ENCODE results near the gene RBM39. TPM values are rescaled to one million over a fixed set of nuclear protein-coding genes. Genes with fewer than 3 reads are reported as not detected.
"Not testable (repeated sequence)": the region's sequence is repeated elsewhere in the genome, so short reads cannot be mapped to it uniquely, and the experiment has no call there.

Gene RBM39
- total and polyA plus RNA-seq, 9 of the 15 experiments (the other 6 are each of a cell fraction or from before 2014, with no cell fraction given) = 143 to 319 (median 228) TPM

- H3K79me2 ChIP-seq (ENCODE audit: control insufficient read depth, insufficient read depth, low read length) = peaks cover 69% of the 10 kb centered on the region
- H3K4me2 ChIP-seq (ENCODE audit: insufficient read depth, low read length); DNase-seq (ENCODE audit: extremely low read depth in 1 of 4, low spot score in 3 of 4); H3K9me3 ChIP-seq (replicated peaks; ENCODE audit: control insufficient read depth, insufficient read depth, low read depth, low read length); H3K9me1 ChIP-seq (ENCODE audit: control insufficient read depth, insufficient read depth, low read length); BruUV-seq (replicated peaks); H3K4me1 ChIP-seq (replicated peaks in 1 of 2; ENCODE audit: control insufficient read depth in 2 of 2, insufficient read depth in 2 of 2, low read length in 2 of 2); H4K20me1 ChIP-seq (replicated peaks; ENCODE audit: control insufficient read depth, insufficient read depth, low read length); intact Hi-C loops (cut with micrococcal nuclease); H3K9ac ChIP-seq (ENCODE audit: insufficient read depth in 1 of 2, low read depth in 2 of 2, low read length in 2 of 2); H3K27ac ChIP-seq (ENCODE audit: extremely low read depth, low read depth, low read length); H3K4me3 ChIP-seq; H2AFZ ChIP-seq (ENCODE audit: low read depth, low read length); in situ Hi-C loops (cut with MboI); FAIRE-seq; H3K27me3 ChIP-seq (ENCODE audit: control insufficient read depth in 2 of 2, insufficient read depth in 2 of 2, low read length in 2 of 2); ATAC-seq: not testable (repeated sequence)
- 85% methylated on average over 9 of the region's 9 CpGs for WGBS (ENCODE audit: insufficient coverage, low coverage, missing lambda C conversion rate)
- ChIA-PET CTCF (ENCODE audit: low intra/inter-chr PET ratio) (interaction anchor here (0.6 kb wide), 1 partner anchor 145 kb away, joined by 7 read pairs; no protein-coding TSS in a partner anchor), POLR2A (interaction anchor here (1.2 to 6.0 kb wide), 7 partner anchors 9 to 29 kb away, joined by 3 to 39 read pairs (median 9); partner anchors contain the start of genes NFS1, RBM39 and ROMO1)
- peak; percentile 44; the same call in 1 of the 2 replicates for TF ChIP-seq SUPT5H (IDR thresholded peaks at IDR 0.05)
- 0 out of 2 replicates have a peak, but pooled peaks have one; percentile 42 for TF ChIP-seq POLR2A (conservative IDR thresholded peaks at IDR 0.05)
- peak; percentile 47 for TF ChIP-seq CEBPB (tag; IDR thresholded peaks at IDR 0.05)
- H3K36me3 ChIP-seq (ENCODE audit: control insufficient read depth, insufficient read depth, low read length) = peaks cover 99% of the 10 kb centered on the region
These were observed 28.9 kb downstream of the RBM39 start for GRCh38 chr20:35713120-35713519.

- Histone ChIP-seq H3K27me3 (ENCODE audit: control insufficient read depth in 2 of 2, insufficient read depth in 2 of 2, low read length in 2 of 2) (no peaks in the 10 kb centered on the region), H3K79me2 (ENCODE audit: control insufficient read depth, insufficient read depth, low read length) (peaks cover 69% of the 10 kb centered on the region), H3K4me3 (no peak overlapping the region), H3K9ac (ENCODE audit: insufficient read depth in 1 of 2, low read depth in 2 of 2, low read length in 2 of 2) (no peak overlapping the region), H3K4me2 (ENCODE audit: insufficient read depth, low read length) (no peak overlapping the region), H3K9me1 (ENCODE audit: control insufficient read depth, insufficient read depth, low read length) (no peaks in the 10 kb centered on the region), H3K9me3 (replicated peaks; ENCODE audit: control insufficient read depth, insufficient read depth, low read depth, low read length) (no peaks in the 10 kb centered on the region), H4K20me1 (replicated peaks; ENCODE audit: control insufficient read depth, insufficient read depth, low read length) (no peaks in the 10 kb centered on the region; the same call in 1 of the 2 replicates), H3K36me3 (ENCODE audit: control insufficient read depth, insufficient read depth, low read length) (peaks cover 97% of the 10 kb centered on the region), H2AFZ (ENCODE audit: low read depth, low read length) (no peak overlapping the region), H3K27ac (ENCODE audit: extremely low read depth, low read depth, low read length) (no peak overlapping the region), H3K4me1 (replicated peaks in 1 of 2; ENCODE audit: control insufficient read depth in 2 of 2, insufficient read depth in 2 of 2, low read length in 2 of 2) (no peaks in the 10 kb centered on the region)
- intact Hi-C loops (cut with micrococcal nuclease) = no loop called here
- ATAC-seq = no peak
- POLR2A ChIA-PET = interaction anchor here (0.6 to 12.6 kb wide), 7 partner anchors 8 to 126 kb away, joined by 3 to 102 read pairs (median 9); partner anchors contain the start of genes NFS1, RBM39 and ROMO1
- no peak for DNase-seq (ENCODE audit: extremely low read depth in 1 of 4, low spot score in 3 of 4)
- TF ChIP-seq ZBTB9 (CRISPR knock-in tag; IDR thresholded peaks at IDR 0.05) (no peak), ZNF217 (CRISPR knock-in tag; IDR thresholded peaks at IDR 0.05) (no peak), POLR2A (conservative IDR thresholded peaks at IDR 0.05) (peak; percentile 21; the same call in 1 of the 2 replicates), ASH1L (IDR thresholded peaks at IDR 0.05; ENCODE audit: borderline replicate concordance, low read depth, partially characterized antibody) (no peak), RERE (CRISPR knock-in tag; IDR thresholded peaks at IDR 0.05; ENCODE audit: borderline replicate concordance) (no peak), MCM3 (IDR thresholded peaks at IDR 0.05) (no peak)
- in situ Hi-C loops (cut with MboI) = no loop called here
- no TSS peak for BruUV-seq (replicated peaks)
- no peak for FAIRE-seq
- 92% methylated on average over 6 of the region's 6 CpGs for WGBS (ENCODE audit: insufficient coverage, low coverage, missing lambda C conversion rate)
- CTCF ChIA-PET (ENCODE audit: low intra/inter-chr PET ratio) = no interaction called here
These were observed 30.4 kb downstream of the RBM39 start for GRCh38 chr20:35711588-35712209.
